ENCODE measurements around the gene ELANE. TPM values are rescaled to one million over a fixed set of nuclear protein-coding genes. Genes with fewer than 3 reads are reported as not detected.

Gene ELANE
- total and polyA plus RNA-seq, 4 donors = 0.17 to 37.4 (median 1.8) TPM

- peaks cover 0 to 8% (median 0%) of the 10 kb centered on the region in 4 donors for H3K4me1 ChIP-seq (ENCODE audit: control insufficient read depth in 4 of 4, insufficient read depth in 4 of 4, low read length in 3 of 4)
- H3K4me3 ChIP-seq (ENCODE audit: low read depth in 1 of 3, low read length in 3 of 3) = no peak overlapping the region
- no peak overlapping the region for H3K9ac ChIP-seq (ENCODE audit: low read depth in 1 of 2, low read length in 2 of 2)
- H3K36me3 ChIP-seq (ENCODE audit: control insufficient read depth in 4 of 4, insufficient read depth in 3 of 4, low read depth in 1 of 4, low read length in 3 of 4) = no peaks in the 10 kb centered on the region
- no peak for TF ChIP-seq HNF4G (IDR thresholded peaks at IDR 0.05)
- TF ChIP-seq CTCF (IDR thresholded peaks at IDR 0.05; ENCODE audit: low read depth, low read length, missing input control) = no peak
- TF ChIP-seq RXRA (IDR thresholded peaks at IDR 0.05) = no peak
- no peak for TF ChIP-seq ZBTB33 (IDR thresholded peaks at IDR 0.05)
- no peak for TF ChIP-seq HNF4A (conservative IDR thresholded peaks at IDR 0.05)
- TF ChIP-seq GABPA (IDR thresholded peaks at IDR 0.05 in 1 of 2, conservative IDR thresholded peaks at IDR 0.05 in 1 of 2) = no peak
- no peak for TF ChIP-seq MAX (IDR thresholded peaks at IDR 0.05)
- TF ChIP-seq RAD21 (IDR thresholded peaks at IDR 0.05) = no peak
- no peak for DNase-seq (ENCODE audit: low spot score)
- no peaks in the 10 kb centered on the region for H3K9me3 ChIP-seq (ENCODE audit: control insufficient read depth in 4 of 4, low read length in 3 of 4)
- peaks cover 0 to 6% (median 1%) of the 10 kb centered on the region in 4 donors for H3K27me3 ChIP-seq (ENCODE audit: control insufficient read depth in 4 of 4, insufficient read depth in 4 of 4, low read length in 3 of 4)
- H3K27ac ChIP-seq (ENCODE audit: low read depth in 1 of 2, low read length in 2 of 2) = no peak overlapping the region
- 79% methylated on average over 15 of the region's 15 CpGs for WGBS
Observed at GRCh38 chr19:824885-825284, 27.2 kb upstream of the ELANE start.

- 82% methylated on average over 19 of the region's 19 CpGs for WGBS
- Histone ChIP-seq H3K9me3 (ENCODE audit: control insufficient read depth in 4 of 4, low read length in 3 of 4) (no peaks in the 10 kb centered on the region), H3K4me1 (ENCODE audit: control insufficient read depth in 4 of 4, insufficient read depth in 4 of 4, low read length in 3 of 4) (peaks cover 0 to 7% (median 0%) of the 10 kb centered on the region in 4 donors), H3K27ac (ENCODE audit: low read depth in 1 of 2, low read length in 2 of 2) (no peak overlapping the region), H3K27me3 (ENCODE audit: control insufficient read depth in 4 of 4, insufficient read depth in 4 of 4, low read length in 3 of 4) (peaks cover 0 to 6% (median 1%) of the 10 kb centered on the region in 4 donors), H3K4me3 (ENCODE audit: low read depth in 1 of 3, low read length in 3 of 3) (no peak overlapping the region), H3K36me3 (ENCODE audit: control insufficient read depth in 4 of 4, insufficient read depth in 3 of 4, low read depth in 1 of 4, low read length in 3 of 4) (no peaks in the 10 kb centered on the region), H3K9ac (ENCODE audit: low read depth in 1 of 2, low read length in 2 of 2) (no peak overlapping the region)
- TF ChIP-seq EGR1 (IDR thresholded peaks at IDR 0.05; ENCODE audit: low read depth in 2 of 2) = no peak
- TF ChIP-seq JUND (IDR thresholded peaks at IDR 0.05) = no peak
- no peak for TF ChIP-seq REST (IDR thresholded peaks at IDR 0.05)
- no peak for TF ChIP-seq HNF4G (IDR thresholded peaks at IDR 0.05)
- TF ChIP-seq RXRA (IDR thresholded peaks at IDR 0.05) = no peak
- no peak for TF ChIP-seq HNF4A (conservative IDR thresholded peaks at IDR 0.05)
- no peak for DNase-seq (ENCODE audit: low spot score)
Observed at GRCh38 chr19:825897-826644, 26.0 kb upstream of the ELANE start.
